Activated T-cell treated with anti-CD3 and anti-CD28 coated beads, Interleukin-2, amount 50 U/mL, for 4 hours (primary cell): ENCODE measurements around the gene C3orf62. TPM values are rescaled to one million over a fixed set of nuclear protein-coding genes. Genes with fewer than 3 reads are reported as not detected.
A peak's percentile ranks its signal among the peaks of the same experiment; 100 is the strongest.

Source experiments
- ATAC-seq, 2 donors: fragments of 200-7000 bp; cut with Tn5 transposase; one replicate each; pipeline ENCODE4 v1.10.0; 2021
- DNase-seq: peaks from one replicate; pipeline ENCODE4 v3.0.0-alpha.2; 2020
- H3K27me3 Mint-ChIP-seq: one replicate; pipeline ENCODE4 v1.8.0; 2021; ENCODE audit warnings: low read depth, mixed read lengths
- H3K36me3 Mint-ChIP-seq: one replicate; pipeline ENCODE4 v1.8.0; 2022; ENCODE audit warnings: mixed read lengths; ENCODE audit not compliant: insufficient read depth
- H3K4me1 Mint-ChIP-seq: one replicate; pipeline ENCODE4 v1.8.0; 2021; ENCODE audit warnings: low read depth, mixed read lengths
- H3K4me3 Mint-ChIP-seq: one replicate; pipeline ENCODE4 v1.8.0; 2021; ENCODE audit warnings: mild to moderate bottlenecking, moderate library complexity, mixed read lengths
- H3K9me3 Mint-ChIP-seq: one replicate; pipeline ENCODE4 v1.8.0; 2021; ENCODE audit warnings: mixed read lengths
- total RNA-seq, 3 donors: library from RNA; stranded (reverse); gene quantifications; one replicate each; pipeline ENCODE4 v1.2.1, GENCODE V29; 2021

The C3orf62 gene
- total RNA-seq, result 1 to 10 TPM; 4.7 to 5.5 (median 5.2) TPM

DNA sequence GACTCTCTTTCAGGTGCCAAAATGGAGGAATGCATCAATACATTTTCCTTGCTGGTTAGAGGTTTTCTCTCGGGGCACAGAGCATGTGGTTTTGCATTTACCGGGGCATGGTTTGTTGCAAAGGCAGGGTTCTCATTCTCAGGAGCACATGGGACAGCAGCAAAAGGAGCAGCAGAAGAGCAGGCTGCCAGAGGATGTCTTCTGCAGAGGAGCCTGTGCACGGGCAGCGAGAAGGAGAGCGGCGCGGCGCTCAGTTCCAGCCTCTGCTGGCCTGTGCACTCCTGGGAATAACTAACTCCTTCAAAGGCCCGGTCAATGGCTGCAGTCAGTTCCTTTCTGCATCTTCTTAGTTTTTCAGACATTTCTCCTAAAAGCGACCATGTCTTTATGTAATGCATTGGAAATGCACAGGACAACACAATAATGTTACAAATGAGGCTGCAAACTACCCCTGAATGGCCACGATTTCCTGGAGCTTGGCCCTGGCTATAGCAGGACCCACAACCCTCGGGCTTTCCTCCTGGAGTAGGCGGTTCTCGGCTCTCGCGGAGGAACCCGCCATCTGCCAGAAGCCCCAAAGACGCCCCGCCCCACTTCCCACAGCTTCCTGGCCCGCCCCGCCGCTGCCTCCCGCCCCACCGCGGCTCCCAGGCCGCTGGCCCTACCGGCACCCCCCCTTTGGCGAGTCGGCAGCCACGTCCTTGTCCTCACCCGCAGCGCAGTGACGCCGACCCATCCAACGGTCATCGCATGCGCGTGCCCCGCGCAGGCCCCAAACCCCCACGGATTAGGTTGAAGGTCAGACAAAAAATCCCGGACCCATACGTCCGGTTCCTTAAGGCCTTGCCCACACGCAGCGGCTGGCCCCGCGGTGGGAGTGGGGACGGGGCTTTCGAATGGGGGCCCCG, at the start of gene C3orf62:
C3orf62 (minus strand) TSS at position 758 of the 908 bp plus-strand sequence; CDS start at position 398, 360 bp downstream.
- ATAC-seq, result peak; percentile 91 to 92

DNA sequence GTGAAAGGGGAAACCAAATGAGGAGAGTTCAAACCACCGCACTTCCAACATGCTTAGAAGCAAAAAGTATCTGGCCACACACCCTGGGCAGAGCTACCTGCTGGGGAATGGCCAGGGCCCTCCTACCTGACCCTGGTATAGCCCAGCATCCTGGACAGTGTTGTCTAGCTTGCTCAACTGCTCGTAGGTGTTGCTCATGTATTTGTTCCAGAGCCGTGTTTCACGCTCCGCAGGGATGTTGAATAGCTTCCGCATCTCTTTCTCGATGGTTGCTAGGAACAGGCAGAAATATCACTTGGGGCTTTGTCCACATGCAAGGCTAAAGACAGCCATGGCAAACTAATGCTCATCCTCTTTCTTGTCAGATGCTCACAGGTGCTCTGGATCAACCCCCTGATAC, 47.7 kb upstream of the C3orf62 start:
- DNase-seq (no peak), ATAC-seq (no peak)
- no peaks in the 10 kb centered on the region for H3K9me3 Mint-ChIP-seq
- no peaks in the 10 kb centered on the region for H3K27me3 Mint-ChIP-seq
- H3K4me3 Mint-ChIP-seq, result no peak overlapping the region
- H3K36me3 Mint-ChIP-seq, result peaks cover 33% of the 10 kb centered on the region
- H3K4me1 Mint-ChIP-seq, result no peaks in the 10 kb centered on the region

More for the DNA sequence above, at the start of gene C3orf62:
- H3K4me3 Mint-ChIP-seq, result peak within 1 kb of the TSS; percentile 78
- no peaks in the 10 kb centered on the region for H3K9me3 Mint-ChIP-seq
- peaks cover 26% of the 10 kb centered on the region for H3K4me1 Mint-ChIP-seq
- peaks cover 6% of the 10 kb centered on the region for H3K36me3 Mint-ChIP-seq
- H3K27me3 Mint-ChIP-seq, result no peaks in the 10 kb centered on the region
- peak; percentile 61 for DNase-seq

DNA sequence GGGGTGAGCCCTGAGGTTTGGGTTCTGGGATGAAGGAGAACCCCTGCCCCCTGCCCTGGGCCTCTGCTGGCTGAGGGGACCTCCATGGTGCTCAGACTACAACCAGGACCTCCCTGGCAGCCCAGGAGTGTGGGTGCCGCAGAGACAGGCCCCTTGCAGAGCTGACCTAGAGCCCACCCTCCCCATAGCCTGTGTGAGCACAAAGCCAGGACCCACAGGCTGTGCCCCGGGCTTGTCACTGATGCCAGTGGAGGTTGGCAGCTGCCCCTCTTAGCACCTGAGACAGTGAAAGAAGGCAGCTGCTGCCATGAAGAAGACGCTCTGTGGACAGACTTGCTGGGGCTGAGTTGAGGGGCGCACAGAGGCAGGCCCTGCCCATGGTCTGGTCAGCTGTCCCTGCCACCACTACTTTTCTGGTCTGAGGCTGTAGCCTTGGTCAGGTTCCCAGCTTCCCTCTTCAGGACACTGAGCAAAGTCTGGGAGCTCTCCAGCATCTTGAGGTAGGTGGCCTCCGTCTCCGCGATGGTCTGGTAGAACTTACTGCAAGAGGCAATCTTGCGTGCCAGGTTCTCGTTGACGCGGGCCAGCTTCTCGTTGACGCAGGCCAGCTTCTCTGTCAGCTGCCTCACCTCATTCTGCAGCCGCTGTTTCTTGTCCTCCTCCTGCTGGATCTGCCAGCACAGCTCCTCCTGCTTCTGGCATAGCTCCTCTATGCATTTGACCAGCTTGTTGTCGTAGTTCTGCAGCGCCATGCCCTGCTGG, 39.8 kb upstream of the C3orf62 start:
- Mint-ChIP-seq H3K9me3 (no peaks in the 10 kb centered on the region), H3K36me3 (peaks cover 13% of the 10 kb centered on the region), H3K4me1 (peaks cover 3% of the 10 kb centered on the region), H3K27me3 (no peaks in the 10 kb centered on the region), H3K4me3 (no peak overlapping the region)
- DNase-seq (no peak), ATAC-seq (no peak)

DNA sequence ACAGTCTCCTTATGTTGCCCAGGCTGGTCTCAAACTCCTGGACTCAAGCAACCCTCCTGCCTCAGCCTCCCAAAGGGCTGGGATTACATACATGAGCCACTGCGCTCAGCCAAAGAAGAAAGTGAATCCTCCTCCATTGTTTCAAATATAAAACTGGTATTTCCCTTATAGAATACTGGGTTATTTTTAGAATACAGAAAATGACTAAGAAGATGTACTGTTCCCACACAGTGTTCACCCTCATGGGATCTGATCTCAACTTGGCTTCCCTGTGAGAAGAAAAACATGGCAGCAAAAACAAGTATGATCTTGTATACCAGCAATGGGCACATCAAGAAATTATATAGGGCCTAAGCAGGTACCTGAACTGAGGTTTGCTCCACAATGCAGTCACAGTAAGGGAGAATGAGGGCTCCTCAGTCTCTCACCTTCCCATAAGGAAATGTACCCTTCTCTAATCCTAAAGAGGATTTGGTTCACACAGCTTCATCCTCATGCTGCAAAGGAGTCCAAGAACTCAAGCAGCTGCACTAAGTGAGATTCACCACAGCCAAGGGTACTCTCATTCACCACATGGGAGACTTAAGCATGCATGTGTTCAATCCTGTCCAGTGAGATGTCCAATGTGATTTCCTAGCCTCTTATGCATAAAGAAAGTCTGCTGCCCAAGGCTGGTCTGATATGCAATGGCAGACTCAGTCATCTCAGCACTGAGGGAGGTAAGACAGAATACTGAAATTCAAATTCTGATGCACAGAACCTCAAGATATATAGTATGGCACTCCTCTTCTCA, 37.1 kb upstream of the C3orf62 start:
- ATAC-seq (peak in 1 of 2 donors; percentile 37), DNase-seq (no peak)
- Mint-ChIP-seq H3K4me3 (no peak overlapping the region), H3K4me1 (peaks cover 3% of the 10 kb centered on the region), H3K9me3 (no peaks in the 10 kb centered on the region), H3K36me3 (peaks cover 22% of the 10 kb centered on the region), H3K27me3 (no peaks in the 10 kb centered on the region)

DNA sequence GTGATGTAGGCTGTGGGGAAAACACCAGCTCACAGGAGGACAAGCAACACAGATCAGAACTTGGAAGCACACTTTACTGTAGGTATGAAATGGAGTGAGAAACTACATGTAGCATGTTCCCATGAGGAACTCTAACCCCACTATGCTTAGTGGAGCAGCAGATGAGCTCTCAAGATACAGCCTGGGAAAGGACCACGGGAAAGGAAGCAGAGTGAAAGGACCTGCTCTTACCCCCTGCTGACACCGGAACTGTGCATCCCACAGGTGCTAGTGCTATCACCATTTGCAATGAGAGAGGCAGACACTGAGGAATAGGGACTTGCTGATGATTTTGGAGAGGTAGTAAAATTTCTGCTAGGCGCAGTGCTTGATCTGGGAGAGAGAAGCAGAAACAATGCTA, 34.3 kb upstream of the C3orf62 start:
- ATAC-seq (no peak), DNase-seq (no peak)
- Mint-ChIP-seq H3K27me3 (no peaks in the 10 kb centered on the region), H3K4me3 (no peak overlapping the region), H3K4me1 (peaks cover 3% of the 10 kb centered on the region), H3K36me3 (peaks cover 25% of the 10 kb centered on the region), H3K9me3 (no peaks in the 10 kb centered on the region)

DNA sequence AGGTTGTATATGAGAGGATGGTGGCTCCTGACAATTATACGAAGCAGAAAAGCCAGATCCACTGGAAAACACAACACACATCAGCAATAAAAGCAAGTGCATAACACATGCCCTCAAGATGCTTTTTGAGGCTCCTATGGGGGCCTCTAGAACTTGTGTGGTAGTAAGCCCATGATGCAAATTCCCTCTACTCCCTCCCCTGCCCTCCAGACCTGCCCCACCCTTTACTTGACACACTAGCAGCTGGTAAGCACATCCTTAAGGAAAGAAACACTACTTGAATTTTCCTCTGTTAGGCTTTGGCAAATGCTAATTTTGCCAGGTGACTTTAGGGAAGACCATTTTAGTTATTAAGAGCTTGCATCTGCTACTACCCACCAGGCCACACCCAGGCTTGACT, 33.6 kb upstream of the C3orf62 start:
- ATAC-seq (no peak), DNase-seq (no peak)
- no peaks in the 10 kb centered on the region for H3K27me3 Mint-ChIP-seq
- H3K9me3 Mint-ChIP-seq, result no peaks in the 10 kb centered on the region
- peaks cover 3% of the 10 kb centered on the region for H3K4me1 Mint-ChIP-seq
- H3K36me3 Mint-ChIP-seq, result peaks cover 25% of the 10 kb centered on the region
- no peak overlapping the region for H3K4me3 Mint-ChIP-seq

DNA sequence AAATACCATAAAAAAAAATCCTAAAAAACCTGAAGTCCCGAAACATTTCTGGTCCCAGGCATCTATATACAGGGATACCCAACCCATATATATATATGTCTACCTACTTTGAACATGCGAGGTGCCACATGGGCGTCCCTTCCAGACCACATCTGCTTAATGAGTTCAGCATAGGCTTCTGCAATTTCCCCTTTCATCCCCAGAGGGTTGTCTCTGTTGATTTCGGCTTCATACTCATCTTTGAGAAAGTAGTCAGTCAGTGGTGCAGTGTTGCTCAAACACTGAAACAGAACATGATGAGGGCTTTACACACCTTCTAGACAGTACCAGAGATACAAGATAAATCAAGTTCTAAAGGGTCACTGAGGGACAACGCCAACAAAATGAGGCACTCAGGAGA, 28.6 kb upstream of the C3orf62 start:
- Mint-ChIP-seq H3K4me3 (no peak overlapping the region), H3K4me1 (no peaks in the 10 kb centered on the region), H3K27me3 (no peaks in the 10 kb centered on the region), H3K36me3 (peaks cover 29% of the 10 kb centered on the region), H3K9me3 (no peaks in the 10 kb centered on the region)
- ATAC-seq (no peak), DNase-seq (no peak)

DNA sequence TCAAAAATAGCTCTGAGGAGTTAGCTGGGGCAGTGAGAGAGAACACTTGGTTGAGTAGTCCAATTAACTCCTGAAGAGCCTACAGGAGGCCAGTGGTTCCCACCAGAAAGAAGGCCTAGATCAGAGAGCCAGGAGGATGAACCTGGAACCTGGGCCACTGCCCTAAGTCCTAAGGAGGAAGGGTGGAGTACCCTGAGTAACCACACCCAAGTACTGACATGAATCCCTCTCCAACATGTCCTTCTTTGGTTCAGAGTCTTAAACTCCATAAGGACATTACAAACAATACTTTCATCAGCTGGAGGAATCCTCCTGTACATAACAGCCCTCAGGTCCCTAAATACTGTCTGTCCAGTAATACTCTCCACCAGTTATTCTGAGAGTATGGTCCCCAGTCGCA, 25.6 kb upstream of the C3orf62 start:
- DNase-seq (no peak), ATAC-seq (no peak)
- no peak overlapping the region for H3K4me3 Mint-ChIP-seq
- no peaks in the 10 kb centered on the region for H3K27me3 Mint-ChIP-seq
- H3K36me3 Mint-ChIP-seq, result peaks cover 30% of the 10 kb centered on the region
- no peaks in the 10 kb centered on the region for H3K9me3 Mint-ChIP-seq
- H3K4me1 Mint-ChIP-seq, result no peaks in the 10 kb centered on the region

DNA sequence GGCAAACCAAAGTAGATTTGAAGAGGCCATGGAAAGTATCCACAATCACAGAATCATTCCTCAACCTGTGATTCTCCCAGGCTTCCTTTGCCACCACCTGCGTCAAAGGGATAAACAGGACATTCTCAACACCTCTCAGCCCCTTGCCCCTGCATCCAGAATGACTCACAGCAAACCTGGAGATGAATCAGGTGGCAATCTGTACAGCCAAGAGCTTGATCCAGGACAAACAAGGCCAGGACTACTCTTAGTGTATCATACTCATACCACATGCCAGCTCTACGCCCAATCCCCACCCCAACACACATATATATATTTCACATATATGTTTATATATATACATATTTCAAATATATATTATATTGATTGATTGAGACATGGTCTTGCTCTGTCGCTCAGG, 23.6 kb upstream of the C3orf62 start:
- Mint-ChIP-seq H3K4me3 (no peak overlapping the region), H3K4me1 (no peaks in the 10 kb centered on the region), H3K9me3 (no peaks in the 10 kb centered on the region), H3K36me3 (peaks cover 34% of the 10 kb centered on the region), H3K27me3 (no peaks in the 10 kb centered on the region)
- ATAC-seq (no peak), DNase-seq (no peak)

DNA sequence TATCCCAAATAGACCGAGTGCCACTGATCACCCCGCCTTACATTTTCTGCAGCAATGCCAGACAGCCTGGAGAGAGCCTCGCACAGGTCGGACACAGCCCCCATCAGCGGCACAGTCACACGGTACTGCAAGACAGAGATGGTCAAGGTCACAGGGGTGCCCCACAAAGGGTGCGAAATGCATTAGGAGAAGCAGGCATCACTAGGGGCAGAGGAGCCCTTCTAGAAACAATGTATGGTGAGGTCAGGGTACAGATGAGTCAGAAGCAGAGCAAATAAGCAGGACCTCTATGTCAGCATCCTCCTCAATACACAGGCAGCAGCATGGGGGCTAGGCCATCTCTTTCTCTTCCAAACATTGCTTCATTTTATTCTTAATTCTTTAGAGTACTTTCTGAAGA, 21.5 kb upstream of the C3orf62 start:
- no peaks in the 10 kb centered on the region for H3K9me3 Mint-ChIP-seq
- no peaks in the 10 kb centered on the region for H3K4me1 Mint-ChIP-seq
- DNase-seq (no peak), ATAC-seq (no peak)
- no peak overlapping the region for H3K4me3 Mint-ChIP-seq
- peaks cover 40% of the 10 kb centered on the region for H3K36me3 Mint-ChIP-seq
- no peaks in the 10 kb centered on the region for H3K27me3 Mint-ChIP-seq

DNA sequence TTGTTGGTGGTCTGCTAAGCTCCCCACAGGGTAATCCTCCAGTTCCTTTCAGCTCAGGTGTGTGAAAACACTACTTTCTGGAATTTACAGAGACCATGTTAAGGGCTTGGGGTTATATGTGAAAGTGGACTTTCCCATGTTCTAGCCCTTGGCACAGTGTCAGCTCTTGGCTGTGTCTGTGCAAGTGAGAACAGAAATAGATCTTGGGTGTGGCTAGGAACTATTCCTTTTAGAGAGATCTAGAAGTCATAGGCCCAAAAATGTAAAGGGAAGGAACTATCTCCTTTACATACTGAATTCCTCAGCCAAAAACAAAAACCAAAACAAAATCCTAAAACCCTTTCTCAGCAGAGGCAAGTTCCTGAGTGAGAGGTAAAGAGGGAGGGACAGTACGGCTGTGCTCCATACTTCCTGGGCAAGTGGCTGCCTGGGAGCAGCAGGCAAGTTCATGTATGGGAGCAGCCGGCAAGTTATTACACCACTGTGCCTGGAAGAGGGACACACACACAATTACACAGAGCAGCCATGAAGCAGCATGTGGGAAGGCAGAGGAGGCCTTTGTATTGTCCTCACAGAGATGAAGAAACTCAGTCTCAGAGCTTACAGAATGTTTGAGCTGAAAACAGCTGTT, 19.9 kb upstream of the C3orf62 start:
- ATAC-seq (no peak), DNase-seq (no peak)
- no peaks in the 10 kb centered on the region for H3K4me1 Mint-ChIP-seq
- H3K27me3 Mint-ChIP-seq, result no peaks in the 10 kb centered on the region
- H3K4me3 Mint-ChIP-seq, result no peak overlapping the region
- peaks cover 41% of the 10 kb centered on the region for H3K36me3 Mint-ChIP-seq
- no peaks in the 10 kb centered on the region for H3K9me3 Mint-ChIP-seq

DNA sequence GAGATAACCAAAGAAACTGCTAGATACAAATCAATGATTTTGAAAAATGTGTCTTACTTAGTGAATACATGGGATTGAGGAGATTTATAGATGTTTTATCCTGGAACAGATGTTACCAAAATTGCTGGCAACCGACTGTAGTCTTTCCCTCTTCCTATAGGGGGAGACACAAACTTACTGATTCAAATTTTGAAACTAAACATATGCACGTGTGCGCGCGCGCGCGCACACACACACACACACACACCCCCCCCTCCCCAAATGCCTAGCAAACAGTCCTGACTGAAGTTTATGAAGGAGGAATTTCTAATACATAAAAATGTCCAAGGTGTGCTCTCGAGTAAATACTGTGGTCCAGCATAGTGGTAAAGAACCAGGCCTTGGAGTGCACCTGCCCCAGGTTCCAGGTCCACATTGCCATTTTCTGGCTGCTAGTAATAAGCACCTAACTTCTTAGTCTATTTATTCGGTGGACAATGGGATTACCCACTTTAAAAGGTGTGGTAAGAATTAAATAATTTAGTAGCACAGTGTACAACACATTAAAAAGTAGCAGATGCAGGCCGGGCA, 18.5 kb upstream of the C3orf62 start:
- Mint-ChIP-seq H3K27me3 (no peaks in the 10 kb centered on the region), H3K9me3 (no peaks in the 10 kb centered on the region), H3K4me1 (no peaks in the 10 kb centered on the region), H3K36me3 (peaks cover 40% of the 10 kb centered on the region), H3K4me3 (no peak overlapping the region)
- DNase-seq, result peak; percentile 13
- ATAC-seq, result peak in 1 of 2 donors; percentile 58

DNA sequence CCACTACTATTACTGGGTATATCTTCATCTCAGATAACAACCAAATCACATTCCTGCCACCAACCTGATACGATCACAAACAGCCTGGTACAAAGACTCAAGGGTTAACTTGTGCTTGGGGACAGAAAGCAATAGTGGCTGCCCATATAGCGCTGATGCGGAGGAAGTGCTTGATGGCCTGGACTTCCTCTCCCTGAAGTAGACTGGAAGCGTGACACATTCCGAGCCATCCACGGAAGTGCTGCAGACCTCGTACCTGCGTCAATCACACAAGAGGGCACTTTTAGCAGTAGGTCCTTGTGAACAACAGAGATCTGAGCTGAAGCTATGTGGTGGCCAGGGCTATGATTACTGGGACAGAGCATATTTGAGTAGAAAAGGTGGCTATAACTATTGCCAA, 17.3 kb upstream of the C3orf62 start:
- no peaks in the 10 kb centered on the region for H3K4me1 Mint-ChIP-seq
- no peak for DNase-seq
- ATAC-seq, result no peak
- no peaks in the 10 kb centered on the region for H3K27me3 Mint-ChIP-seq
- H3K9me3 Mint-ChIP-seq, result no peaks in the 10 kb centered on the region
- H3K4me3 Mint-ChIP-seq, result no peak overlapping the region
- H3K36me3 Mint-ChIP-seq, result peaks cover 32% of the 10 kb centered on the region
